ENCODE results near the gene IL22.
"Not testable (repeated sequence)": the region's sequence is repeated elsewhere in the genome, so short reads cannot be mapped to it uniquely, and the experiment has no call there.

IL22 gene

GRCh38 chr12:68229956-68230355 lies 23.4 kb downstream of the IL22 start:
- DNase-seq (ENCODE audit: low read depth, low spot score): no peak

- no peak for DNase-seq (ENCODE audit: low read depth, low spot score)
These were observed 26.0 kb downstream of the IL22 start for GRCh38 chr12:68227356-68227755.

- DNase-seq (ENCODE audit: low read depth, low spot score): no peak
These were observed 27.6 kb downstream of the IL22 start, which contains the start of gene IL26 for GRCh38 chr12:68225576-68226476. Gene IL26 (minus strand): TSS chr12:68225810. CDS start chr12:68225756, 54 bp downstream.

GRCh38 chr12:68224613-68225285 lies 28.7 kb downstream of the IL22 start:
- no peak for DNase-seq (ENCODE audit: low read depth, low spot score)

- DNase-seq (ENCODE audit: low read depth, low spot score): peak; percentile 44
These were observed 30.2 kb downstream of the IL22 start for GRCh38 chr12:68223067-68223747.

GRCh38 chr12:68222326-68222725 lies 31.1 kb downstream of the IL22 start:
- no peak for DNase-seq (ENCODE audit: low read depth, low spot score)

GRCh38 chr12:68221497-68221896 lies 31.9 kb downstream of the IL22 start:
- DNase-seq (ENCODE audit: low read depth, low spot score): no peak

- DNase-seq (ENCODE audit: low read depth, low spot score): no peak
These were observed 42.5 kb downstream of the IL22 start for GRCh38 chr12:68210875-68211274.

GRCh38 chr12:68209048-68209728 lies 44.2 kb downstream of the IL22 start:
- not testable (repeated sequence) for DNase-seq (ENCODE audit: low read depth, low spot score)

GRCh38 chr12:68207276-68207675 lies 46.1 kb downstream of the IL22 start:
- DNase-seq (ENCODE audit: low read depth, low spot score): no peak

- no peak for DNase-seq (ENCODE audit: low read depth, low spot score)
These were observed 47.0 kb downstream of the IL22 start for GRCh38 chr12:68206446-68206845.

- DNase-seq (ENCODE audit: low read depth, low spot score): no peak
These were observed 49.9 kb downstream of the IL22 start for GRCh38 chr12:68203460-68203875.

- no peak for DNase-seq (ENCODE audit: low read depth, low spot score)
These were observed 52.5 kb downstream of the IL22 start for GRCh38 chr12:68200854-68201253.

GRCh38 chr12:68199127-68199526 lies 54.3 kb downstream of the IL22 start:
- DNase-seq (ENCODE audit: low read depth, low spot score): no peak

GRCh38 chr12:68198507-68199086 lies 54.8 kb downstream of the IL22 start:
- no peak for DNase-seq (ENCODE audit: low read depth, low spot score)

All from activated CD4-positive, CD25-positive, alpha-beta regulatory T cell treated with anti-CD3 and anti-CD28 coated beads, Interleukin-2, amount 50 U/mL, for 16 hours (primary cell).